ENCODE measurements around the gene ERP27. TPM values are rescaled to one million over a fixed set of nuclear protein-coding genes. Genes with fewer than 3 reads are reported as not detected.

The ERP27 gene
- total RNA-seq, 6 experiments from 2014 or later = not detected

DNA sequence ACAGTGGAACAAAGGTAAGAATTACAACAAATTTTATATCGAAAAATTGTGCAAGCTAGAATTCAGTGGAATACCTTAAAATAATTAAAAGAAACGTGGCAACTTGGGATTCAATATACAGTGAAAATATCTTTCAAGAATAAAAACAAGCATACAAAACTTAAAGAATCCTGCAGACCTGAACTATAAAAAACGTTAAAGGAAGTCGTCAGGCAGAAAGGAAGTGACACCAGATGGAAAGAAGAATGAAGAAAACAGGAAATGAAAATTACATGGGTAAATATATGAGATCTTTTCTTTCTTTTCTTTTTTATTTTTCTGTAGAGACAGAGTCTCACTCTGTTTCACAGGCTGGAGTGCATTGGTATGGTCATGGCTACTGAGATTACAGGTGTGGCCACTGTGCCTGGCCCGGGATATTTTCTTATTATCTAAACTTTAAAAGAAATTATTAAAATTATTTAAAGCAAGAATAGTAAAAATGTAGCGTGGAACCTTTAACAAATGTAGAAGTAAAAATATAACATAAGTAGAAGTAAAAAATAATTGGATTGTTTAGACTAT, 57.4 kb downstream of the ERP27 start:
- H3K27ac Mint-ChIP-seq = no peak overlapping the region
- H3K4me3 Mint-ChIP-seq = no peak overlapping the region
- DNase-seq = no peak
- peaks cover 17% of the 10 kb centered on the region for H3K4me1 Mint-ChIP-seq (ENCODE audit: low read depth)
- no peaks in the 10 kb centered on the region for H3K9me3 Mint-ChIP-seq
- H3K36me3 Mint-ChIP-seq (ENCODE audit: low read depth) = no peaks in the 10 kb centered on the region
- H3K27me3 Mint-ChIP-seq (ENCODE audit: insufficient read depth) = peaks cover 10% of the 10 kb centered on the region
- TF ChIP-seq, protein P1, sequence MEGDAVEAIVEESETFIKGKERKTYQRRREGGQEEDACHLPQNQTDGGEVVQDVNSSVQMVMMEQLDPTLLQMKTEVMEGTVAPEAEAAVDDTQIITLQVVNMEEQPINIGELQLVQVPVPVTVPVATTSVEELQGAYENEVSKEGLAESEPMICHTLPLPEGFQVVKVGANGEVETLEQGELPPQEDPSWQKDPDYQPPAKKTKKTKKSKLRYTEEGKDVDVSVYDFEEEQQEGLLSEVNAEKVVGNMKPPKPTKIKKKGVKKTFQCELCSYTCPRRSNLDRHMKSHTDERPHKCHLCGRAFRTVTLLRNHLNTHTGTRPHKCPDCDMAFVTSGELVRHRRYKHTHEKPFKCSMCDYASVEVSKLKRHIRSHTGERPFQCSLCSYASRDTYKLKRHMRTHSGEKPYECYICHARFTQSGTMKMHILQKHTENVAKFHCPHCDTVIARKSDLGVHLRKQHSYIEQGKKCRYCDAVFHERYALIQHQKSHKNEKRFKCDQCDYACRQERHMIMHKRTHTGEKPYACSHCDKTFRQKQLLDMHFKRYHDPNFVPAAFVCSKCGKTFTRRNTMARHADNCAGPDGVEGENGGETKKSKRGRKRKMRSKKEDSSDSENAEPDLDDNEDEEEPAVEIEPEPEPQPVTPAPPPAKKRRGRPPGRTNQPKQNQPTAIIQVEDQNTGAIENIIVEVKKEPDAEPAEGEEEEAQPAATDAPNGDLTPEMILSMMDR (IDR thresholded peaks at IDR 0.05) = no peak

DNA sequence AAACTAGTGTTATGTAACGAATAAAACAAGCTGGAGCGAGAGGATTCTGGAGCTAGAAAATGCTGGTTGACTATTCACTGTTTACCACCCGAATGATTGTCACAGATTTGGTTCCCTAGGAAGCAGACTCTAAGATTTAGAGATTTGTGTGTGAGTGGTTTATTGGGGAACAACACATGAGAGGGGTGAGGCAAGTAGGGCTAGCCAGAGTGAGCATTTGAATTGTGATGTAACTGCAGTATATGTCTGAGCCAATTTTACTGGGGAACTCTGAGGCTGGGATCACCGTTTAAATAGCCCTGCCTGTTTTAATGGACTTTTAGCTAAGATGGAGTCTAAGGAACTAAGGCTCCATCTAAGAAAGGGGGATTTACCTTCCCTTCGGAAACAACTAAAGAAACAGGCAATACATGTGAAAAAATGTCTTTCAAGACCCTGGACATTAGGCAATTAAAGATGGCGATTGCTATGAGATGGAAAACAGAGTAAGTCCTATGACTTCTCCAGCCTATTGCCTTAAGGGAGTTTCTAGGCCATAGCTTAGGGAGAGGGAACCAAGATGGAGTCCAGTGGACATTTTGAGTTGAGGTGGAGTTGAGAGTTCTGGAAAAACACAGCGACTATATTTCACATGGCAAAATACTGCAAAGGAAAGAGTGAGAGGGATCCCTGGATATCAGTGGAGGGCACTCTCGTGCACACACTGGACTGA, 59.0 kb downstream of the ERP27 start:
- Mint-ChIP-seq H3K9me3 (no peaks in the 10 kb centered on the region), H3K4me3 (no peak overlapping the region), H3K27me3 (ENCODE audit: insufficient read depth) (peaks cover under 1% of the 10 kb centered on the region; the same call in 1 of the 2 replicates), H3K4me1 (ENCODE audit: low read depth) (peaks cover 4% of the 10 kb centered on the region), H3K27ac (no peak overlapping the region), H3K36me3 (ENCODE audit: low read depth) (no peaks in the 10 kb centered on the region)
- DNase-seq = no peak
- TF ChIP-seq, protein P1 (IDR thresholded peaks at IDR 0.05) = no peak

DNA sequence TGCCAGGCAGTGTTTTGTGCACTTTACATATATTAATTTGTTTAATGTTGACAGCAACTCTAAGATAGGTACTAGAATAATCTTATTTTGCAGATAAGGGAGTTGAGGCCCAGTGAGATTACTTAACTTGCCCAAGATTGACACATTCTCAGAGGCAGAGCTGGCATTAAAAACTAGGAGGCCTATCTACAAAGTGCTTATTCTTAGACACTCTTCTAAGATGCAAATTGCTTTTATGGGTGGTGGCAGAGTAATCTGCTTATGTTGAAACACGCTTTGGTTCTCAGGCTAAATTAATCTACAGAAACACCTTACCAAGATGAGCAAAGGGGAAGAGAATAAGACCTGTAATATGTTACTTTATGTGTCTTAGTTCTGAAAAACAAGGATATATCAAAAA, 59.8 kb downstream of the ERP27 start:
- H3K36me3 Mint-ChIP-seq (ENCODE audit: low read depth) = no peaks in the 10 kb centered on the region
- H3K27me3 Mint-ChIP-seq (ENCODE audit: insufficient read depth) = no peaks in the 10 kb centered on the region; the same call in 1 of the 2 replicates
- TF ChIP-seq, protein P1 (IDR thresholded peaks at IDR 0.05) = no peak
- no peaks in the 10 kb centered on the region for H3K9me3 Mint-ChIP-seq
- H3K27ac Mint-ChIP-seq = no peak overlapping the region
- no peaks in the 10 kb centered on the region for H3K4me1 Mint-ChIP-seq (ENCODE audit: low read depth)
- DNase-seq = no peak
- H3K4me3 Mint-ChIP-seq = no peak overlapping the region

DNA sequence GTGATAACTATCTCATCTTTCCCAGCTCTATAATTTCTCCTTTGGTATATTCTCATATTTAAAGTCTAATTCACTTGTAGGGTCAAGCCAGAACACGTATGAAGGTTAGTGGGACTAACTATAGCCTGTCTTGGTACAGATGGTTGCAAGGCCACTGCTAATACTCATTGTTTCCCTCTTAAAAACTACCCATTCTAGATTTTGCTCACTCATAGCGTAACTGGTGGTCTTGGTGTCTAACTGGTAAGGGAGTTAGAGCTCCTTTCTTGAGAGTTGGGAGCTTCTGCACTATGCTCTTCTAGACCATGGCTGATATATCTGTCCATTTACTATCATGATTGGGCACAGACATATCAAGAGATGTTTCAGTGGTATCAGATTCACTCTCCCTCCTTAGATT, 61.5 kb downstream of the ERP27 start:
- Mint-ChIP-seq H3K27me3 (ENCODE audit: insufficient read depth) (no peaks in the 10 kb centered on the region; the same call in 1 of the 2 replicates), H3K9me3 (no peaks in the 10 kb centered on the region), H3K4me3 (no peak overlapping the region), H3K27ac (no peak overlapping the region), H3K36me3 (ENCODE audit: low read depth) (no peaks in the 10 kb centered on the region), H3K4me1 (ENCODE audit: low read depth) (no peaks in the 10 kb centered on the region)
- no peak for DNase-seq
- TF ChIP-seq, protein P1 (IDR thresholded peaks at IDR 0.05) = no peak

DNA sequence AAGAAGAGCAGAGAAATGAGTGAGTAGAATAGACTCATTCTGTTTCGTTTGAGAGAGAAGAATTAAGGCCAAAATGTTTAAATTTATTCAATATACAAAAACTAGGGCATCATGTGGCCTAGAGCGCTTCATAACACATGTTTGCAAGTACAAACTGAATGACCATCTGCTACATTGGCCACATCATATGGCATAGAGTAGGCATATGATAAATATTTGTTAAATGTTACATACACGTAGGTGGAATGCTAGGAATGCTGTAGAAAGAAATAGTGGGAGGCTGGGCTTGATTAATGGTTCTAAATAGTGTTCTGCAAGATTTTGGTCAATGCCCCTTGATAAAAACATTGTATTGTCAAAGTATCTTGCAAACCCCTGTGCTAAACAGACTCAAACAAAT, 63.5 kb downstream of the ERP27 start:
- H3K36me3 Mint-ChIP-seq (ENCODE audit: low read depth) = no peaks in the 10 kb centered on the region
- no peaks in the 10 kb centered on the region for H3K9me3 Mint-ChIP-seq
- H3K4me1 Mint-ChIP-seq (ENCODE audit: low read depth) = no peaks in the 10 kb centered on the region
- H3K27ac Mint-ChIP-seq = no peak overlapping the region
- H3K27me3 Mint-ChIP-seq (ENCODE audit: insufficient read depth) = no peaks in the 10 kb centered on the region; the same call in 1 of the 2 replicates
- no peak for DNase-seq
- TF ChIP-seq, protein P1 (IDR thresholded peaks at IDR 0.05) = no peak
- no peak overlapping the region for H3K4me3 Mint-ChIP-seq
